ENCODE results near the gene SERINC3. TPM values are rescaled to one million over a fixed set of nuclear protein-coding genes. Genes with fewer than 3 reads are reported as not detected.

SERINC3 gene
- total RNA-seq, 2 donors from 2014 or later = 75.6 to 91.3 TPM

- Mint-ChIP-seq H3K9me3 (peaks cover 3% of the 10 kb centered on the region), H3K36me3 (ENCODE audit: low read depth) (no peaks in the 10 kb centered on the region), H3K4me1 (peaks cover 16% of the 10 kb centered on the region), H3K27ac (no peak overlapping the region), H3K4me3 (no peak overlapping the region), H3K27me3 (ENCODE audit: insufficient read depth) (no peaks in the 10 kb centered on the region)
- no peak overlapping the region for H3K4me3 ChIP-seq (ENCODE audit: low read length)
- no peak overlapping the region for H3K9ac ChIP-seq (ENCODE audit: extremely low read depth, low read length, poor library complexity, severe bottlenecking)
- no peaks in the 10 kb centered on the region for H3K9me3 ChIP-seq (ENCODE audit: control insufficient read depth, low read length)
- peaks cover 5% of the 10 kb centered on the region for H3K4me1 ChIP-seq (ENCODE audit: control insufficient read depth, insufficient read depth, low read length)
- no peak for DNase-seq
- no peak overlapping the region for H3K27ac ChIP-seq (ENCODE audit: low read depth, low read length)
- no peaks in the 10 kb centered on the region for H3K27me3 ChIP-seq (ENCODE audit: control insufficient read depth, insufficient read depth, low read length, poor library complexity, severe bottlenecking)
- TF ChIP-seq, protein P1, sequence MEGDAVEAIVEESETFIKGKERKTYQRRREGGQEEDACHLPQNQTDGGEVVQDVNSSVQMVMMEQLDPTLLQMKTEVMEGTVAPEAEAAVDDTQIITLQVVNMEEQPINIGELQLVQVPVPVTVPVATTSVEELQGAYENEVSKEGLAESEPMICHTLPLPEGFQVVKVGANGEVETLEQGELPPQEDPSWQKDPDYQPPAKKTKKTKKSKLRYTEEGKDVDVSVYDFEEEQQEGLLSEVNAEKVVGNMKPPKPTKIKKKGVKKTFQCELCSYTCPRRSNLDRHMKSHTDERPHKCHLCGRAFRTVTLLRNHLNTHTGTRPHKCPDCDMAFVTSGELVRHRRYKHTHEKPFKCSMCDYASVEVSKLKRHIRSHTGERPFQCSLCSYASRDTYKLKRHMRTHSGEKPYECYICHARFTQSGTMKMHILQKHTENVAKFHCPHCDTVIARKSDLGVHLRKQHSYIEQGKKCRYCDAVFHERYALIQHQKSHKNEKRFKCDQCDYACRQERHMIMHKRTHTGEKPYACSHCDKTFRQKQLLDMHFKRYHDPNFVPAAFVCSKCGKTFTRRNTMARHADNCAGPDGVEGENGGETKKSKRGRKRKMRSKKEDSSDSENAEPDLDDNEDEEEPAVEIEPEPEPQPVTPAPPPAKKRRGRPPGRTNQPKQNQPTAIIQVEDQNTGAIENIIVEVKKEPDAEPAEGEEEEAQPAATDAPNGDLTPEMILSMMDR (conservative IDR thresholded peaks at IDR 0.05) = no peak
- 93 to 95% methylated on average over 3 to 7 of the region's 7 CpGs for WGBS, 2 experiments (ENCODE audit: insufficient coverage in 1 of 2, insufficient read length in 1 of 2)
- no peaks in the 10 kb centered on the region for H3K36me3 ChIP-seq (ENCODE audit: control insufficient read depth, insufficient read depth, low read length)
These were observed 67.4 kb downstream of the SERINC3 start for GRCh38 chr20:44454306-44454963.

- no peaks in the 10 kb centered on the region for H3K36me3 Mint-ChIP-seq (ENCODE audit: low read depth)
- H3K27ac Mint-ChIP-seq = no peak overlapping the region
- TF ChIP-seq, protein P1 (conservative IDR thresholded peaks at IDR 0.05) = no peak
- H3K4me3 ChIP-seq (ENCODE audit: low read length) = no peak overlapping the region
- H3K27me3 ChIP-seq (ENCODE audit: control insufficient read depth, insufficient read depth, low read length, poor library complexity, severe bottlenecking) = no peaks in the 10 kb centered on the region
- no peak overlapping the region for H3K9ac ChIP-seq (ENCODE audit: extremely low read depth, low read length, poor library complexity, severe bottlenecking)
- no peak for DNase-seq
- H3K4me1 ChIP-seq (ENCODE audit: control insufficient read depth, insufficient read depth, low read length) = peaks cover 5% of the 10 kb centered on the region
- peaks cover 4% of the 10 kb centered on the region for H3K9me3 ChIP-seq (ENCODE audit: control insufficient read depth, low read length)
- no peak overlapping the region for H3K27ac ChIP-seq (ENCODE audit: low read depth, low read length)
- WGBS, 2 experiments (ENCODE audit: insufficient coverage in 1 of 2, insufficient read length in 1 of 2) = 65 to 84% methylated on average over 4 to 7 of the region's 7 CpGs
- H3K36me3 ChIP-seq (ENCODE audit: control insufficient read depth, insufficient read depth, low read length) = no peaks in the 10 kb centered on the region
- peaks cover 20% of the 10 kb centered on the region for H3K4me1 Mint-ChIP-seq
- no peaks in the 10 kb centered on the region for H3K27me3 Mint-ChIP-seq (ENCODE audit: insufficient read depth)
- peaks cover 3% of the 10 kb centered on the region for H3K9me3 Mint-ChIP-seq
- no peak overlapping the region for H3K4me3 Mint-ChIP-seq
These were observed 70.9 kb downstream of the SERINC3 start for GRCh38 chr20:44450903-44451450.

- TF ChIP-seq, protein P1 (conservative IDR thresholded peaks at IDR 0.05) = no peak
- Mint-ChIP-seq H3K4me3 (no peak overlapping the region), H3K9me3 (peaks cover 3% of the 10 kb centered on the region), H3K36me3 (ENCODE audit: low read depth) (no peaks in the 10 kb centered on the region), H3K4me1 (peaks cover 20% of the 10 kb centered on the region), H3K27me3 (ENCODE audit: insufficient read depth) (no peaks in the 10 kb centered on the region), H3K27ac (no peak overlapping the region)
- no peak overlapping the region for H3K27ac ChIP-seq (ENCODE audit: low read depth, low read length)
- no peak overlapping the region for H3K9ac ChIP-seq (ENCODE audit: extremely low read depth, low read length, poor library complexity, severe bottlenecking)
- H3K9me3 ChIP-seq (ENCODE audit: control insufficient read depth, low read length) = peaks cover 4% of the 10 kb centered on the region
- DNase-seq = no peak
- 84 to 86% methylated on average over 2 to 3 of the region's 3 CpGs for WGBS, 2 experiments (ENCODE audit: insufficient coverage in 1 of 2, insufficient read length in 1 of 2)
- H3K36me3 ChIP-seq (ENCODE audit: control insufficient read depth, insufficient read depth, low read length) = no peaks in the 10 kb centered on the region
- H3K27me3 ChIP-seq (ENCODE audit: control insufficient read depth, insufficient read depth, low read length, poor library complexity, severe bottlenecking) = no peaks in the 10 kb centered on the region
- H3K4me3 ChIP-seq (ENCODE audit: low read length) = no peak overlapping the region
- H3K4me1 ChIP-seq (ENCODE audit: control insufficient read depth, insufficient read depth, low read length) = peaks cover 5% of the 10 kb centered on the region
These were observed 71.5 kb downstream of the SERINC3 start for GRCh38 chr20:44450281-44450889.
